CD1c-positive myeloid dendritic cell (primary cell): ENCODE results near the gene MAD1L1.

Source experiments
- DNase-seq: peaks from one replicate; pipeline ENCODE4 v3.0.0-alpha.2; 2016; ENCODE audit errors: extremely low spot score

The MAD1L1 gene

DNA sequence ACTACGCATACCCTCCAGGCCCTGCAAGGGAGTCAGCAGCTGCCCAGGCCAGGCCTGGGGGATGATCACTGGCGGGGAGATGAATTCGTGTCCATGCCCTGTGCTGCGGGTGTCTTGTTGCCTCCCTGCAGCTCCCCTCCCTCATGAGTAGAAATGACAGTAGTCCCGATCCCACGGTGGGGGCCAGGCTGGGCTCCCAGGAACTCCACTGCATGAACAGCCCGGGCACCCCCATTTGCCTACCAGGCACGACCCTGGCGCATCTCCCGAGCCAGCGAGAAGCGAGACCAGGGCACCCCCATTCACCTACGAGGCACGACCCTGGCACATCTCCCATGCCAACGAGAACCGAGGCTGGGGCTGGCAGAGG is 316.2 kb downstream of the MAD1L1 start:
- no peak for DNase-seq

DNA sequence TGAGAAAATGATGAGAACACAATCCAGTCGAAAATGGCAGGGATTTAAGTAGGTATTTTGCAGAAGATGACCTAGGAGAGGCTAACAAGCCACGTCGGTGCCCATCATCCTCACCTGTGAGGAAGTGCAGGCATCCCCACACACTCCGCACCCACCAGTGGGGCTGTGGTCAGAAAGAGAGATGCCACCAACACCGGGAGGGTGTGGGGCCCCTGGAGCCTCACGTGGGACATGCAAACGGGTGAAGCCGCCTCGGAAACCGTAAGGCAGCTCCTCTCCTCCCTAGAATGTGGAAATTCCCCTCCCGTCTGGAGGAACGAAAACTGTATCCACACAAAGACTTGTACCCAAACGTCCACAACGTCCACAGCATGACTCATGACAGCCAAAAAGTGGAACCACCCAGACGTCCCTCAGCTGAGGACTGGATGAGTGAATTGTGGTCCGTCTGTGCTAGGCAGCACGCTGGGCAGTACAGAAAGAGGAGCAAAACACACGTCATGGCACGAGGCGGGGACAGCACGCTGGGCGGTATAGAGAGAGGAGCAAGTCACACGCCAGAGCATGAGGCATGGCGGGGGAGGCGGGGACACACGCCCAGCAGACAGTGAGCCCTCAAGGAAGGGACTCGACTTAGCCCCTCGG is 316.7 kb downstream of the MAD1L1 start:
- peak; percentile 94 for DNase-seq

- no peak for DNase-seq
Observed at GRCh38 chr7:1915326-1915725, 317.4 kb downstream of the MAD1L1 start.

DNA sequence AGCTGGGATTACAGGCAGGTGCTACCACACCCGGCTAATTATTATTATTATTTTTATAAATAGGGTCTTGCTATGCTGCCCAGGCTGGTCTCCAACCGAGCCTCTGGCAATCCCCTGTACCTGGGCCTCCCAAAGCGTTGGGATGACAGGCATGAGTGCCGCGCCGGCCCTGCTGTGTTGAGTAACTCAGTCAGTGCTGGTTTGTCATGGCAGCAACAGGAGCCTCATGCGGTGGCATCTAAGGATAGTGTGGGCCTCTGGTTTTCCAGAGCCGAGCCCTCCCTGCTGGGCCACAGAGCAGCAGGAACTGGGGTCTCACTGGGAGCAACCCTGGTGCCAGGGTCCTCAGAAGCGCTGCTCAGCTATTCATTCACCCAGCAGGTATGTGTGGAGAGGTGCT is 318.0 kb downstream of the MAD1L1 start:
- DNase-seq, result no peak

GRCh38 chr7:1914321-1914720 is 318.4 kb downstream of the MAD1L1 start:
- DNase-seq, result no peak

GRCh38 chr7:1913466-1914282 is 319.1 kb downstream of the MAD1L1 start:
- no peak for DNase-seq

DNA sequence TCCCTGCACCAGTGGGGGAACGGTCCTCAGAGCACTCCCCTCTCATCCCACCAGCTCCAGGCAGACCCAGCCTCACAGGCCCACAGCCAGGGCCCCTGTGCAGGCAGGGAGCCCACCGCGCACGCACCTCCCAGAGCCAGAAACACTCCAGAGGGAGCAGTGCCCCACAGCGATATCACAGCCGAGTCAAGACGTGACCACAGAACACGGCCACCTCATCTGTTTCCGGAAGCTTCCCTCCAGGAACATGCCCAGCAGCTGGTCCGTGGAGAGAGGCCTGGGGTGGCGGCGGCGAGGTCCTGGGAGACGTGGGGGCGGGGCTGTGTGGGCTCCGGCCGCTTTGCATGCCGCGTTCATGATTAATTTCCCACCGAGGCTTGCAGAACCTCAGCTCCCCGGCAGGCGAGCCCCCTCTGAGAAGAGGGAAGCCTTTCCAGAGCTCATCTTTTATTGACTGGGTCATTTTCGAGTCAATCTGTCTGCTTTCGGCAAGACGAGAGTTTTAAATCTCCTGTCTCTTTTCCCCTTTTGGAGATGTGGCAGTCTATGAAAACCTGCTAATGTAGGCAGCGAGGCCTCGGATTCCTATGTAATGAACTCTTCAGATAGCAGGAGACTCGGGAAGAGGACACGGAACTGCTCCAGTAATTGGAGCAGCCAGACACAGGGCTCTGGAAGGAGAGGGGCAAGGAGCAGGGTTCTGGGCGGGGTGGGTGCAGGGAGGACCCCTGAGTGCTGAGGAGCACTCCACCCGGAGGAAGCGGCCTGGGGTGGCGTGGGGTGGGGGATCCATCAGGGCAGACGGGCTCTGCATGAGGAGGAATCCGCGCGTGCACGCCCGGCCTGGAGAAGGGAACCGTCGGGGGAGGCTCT is 319.9 kb downstream of the MAD1L1 start:
- peak; percentile 57 for DNase-seq

GRCh38 chr7:1911571-1911970 is 321.2 kb downstream of the MAD1L1 start:
- DNase-seq, result no peak

DNA sequence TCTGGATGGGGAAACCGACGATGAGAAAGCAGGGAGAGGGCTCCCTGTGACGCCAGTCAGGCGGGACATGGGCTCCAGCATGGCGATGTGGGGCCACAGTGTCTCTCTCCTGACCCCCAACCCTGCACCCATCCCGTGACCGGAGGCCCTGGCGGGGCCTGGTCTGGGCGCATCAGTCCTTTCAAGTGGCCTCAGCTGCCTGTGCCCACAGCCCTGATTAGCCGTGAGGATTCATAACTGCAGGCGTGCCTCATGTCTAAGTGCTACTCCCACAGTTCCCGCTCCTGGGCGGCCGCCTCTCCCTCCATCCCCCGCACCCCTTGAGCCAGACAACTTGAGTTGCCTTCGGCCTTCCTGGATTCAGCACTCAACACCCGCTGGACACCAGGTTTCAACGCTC is 321.9 kb downstream of the MAD1L1 start:
- DNase-seq, result no peak

DNA sequence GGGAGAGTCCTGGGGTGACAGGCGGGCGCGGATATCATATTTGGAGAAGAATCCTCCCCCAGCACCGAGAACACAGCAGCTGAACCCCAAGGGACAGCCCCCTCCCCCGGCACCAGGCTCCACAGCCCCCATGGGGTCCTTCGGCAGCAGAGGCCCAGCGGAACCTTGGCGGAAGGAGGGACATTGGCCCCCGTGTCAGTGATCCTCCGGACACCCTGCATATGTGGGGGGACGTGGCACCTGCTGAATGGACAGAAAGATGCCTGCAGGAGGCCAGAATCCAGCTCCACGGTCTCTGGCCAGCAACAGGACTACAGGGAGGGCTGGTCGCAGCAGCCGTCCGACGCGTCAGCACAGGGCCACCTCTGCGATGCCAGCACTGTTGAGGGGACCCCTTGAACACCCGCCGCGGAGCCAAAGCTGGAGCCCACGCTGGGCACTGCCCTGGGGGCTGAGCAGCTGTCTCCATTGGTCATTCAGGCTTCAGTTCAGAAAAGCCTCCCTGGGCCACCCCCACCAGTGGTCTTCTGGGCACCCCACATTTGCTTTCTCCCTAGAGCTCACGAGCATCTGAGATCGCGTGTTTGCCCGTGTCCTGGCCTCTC is 322.6 kb downstream of the MAD1L1 start:
- no peak for DNase-seq

- no peak for DNase-seq
Observed at GRCh38 chr7:1909476-1909875, 323.3 kb downstream of the MAD1L1 start.

DNA sequence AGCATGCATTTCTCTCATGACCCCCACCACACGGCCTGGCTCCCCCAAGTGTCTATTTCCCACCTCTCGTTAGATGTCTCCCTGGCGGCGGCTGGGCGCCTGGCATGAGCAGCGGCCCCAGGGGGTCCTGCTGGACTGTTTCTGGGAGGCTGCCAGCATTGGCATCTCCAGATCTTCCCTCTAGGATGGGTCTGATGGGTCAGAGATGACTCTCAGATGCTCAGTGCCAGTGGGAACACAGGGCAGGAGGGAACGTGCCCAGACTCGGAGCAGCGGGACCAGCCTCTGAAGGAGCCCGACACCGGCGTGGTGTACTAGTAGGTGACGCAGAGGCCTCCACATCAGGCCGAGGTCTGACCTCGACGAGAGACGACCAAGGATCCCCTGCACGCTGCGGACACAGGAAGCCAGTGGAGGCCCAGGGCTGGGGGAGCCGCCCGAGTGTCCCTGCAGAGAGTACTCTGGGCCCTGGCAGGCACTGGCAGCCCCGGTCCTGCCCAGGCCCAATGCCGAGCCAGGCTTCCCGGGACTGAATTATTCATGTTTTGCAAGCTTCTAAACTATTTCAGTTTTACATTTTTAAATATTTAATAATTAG is 323.8 kb downstream of the MAD1L1 start:
- no peak for DNase-seq

DNA sequence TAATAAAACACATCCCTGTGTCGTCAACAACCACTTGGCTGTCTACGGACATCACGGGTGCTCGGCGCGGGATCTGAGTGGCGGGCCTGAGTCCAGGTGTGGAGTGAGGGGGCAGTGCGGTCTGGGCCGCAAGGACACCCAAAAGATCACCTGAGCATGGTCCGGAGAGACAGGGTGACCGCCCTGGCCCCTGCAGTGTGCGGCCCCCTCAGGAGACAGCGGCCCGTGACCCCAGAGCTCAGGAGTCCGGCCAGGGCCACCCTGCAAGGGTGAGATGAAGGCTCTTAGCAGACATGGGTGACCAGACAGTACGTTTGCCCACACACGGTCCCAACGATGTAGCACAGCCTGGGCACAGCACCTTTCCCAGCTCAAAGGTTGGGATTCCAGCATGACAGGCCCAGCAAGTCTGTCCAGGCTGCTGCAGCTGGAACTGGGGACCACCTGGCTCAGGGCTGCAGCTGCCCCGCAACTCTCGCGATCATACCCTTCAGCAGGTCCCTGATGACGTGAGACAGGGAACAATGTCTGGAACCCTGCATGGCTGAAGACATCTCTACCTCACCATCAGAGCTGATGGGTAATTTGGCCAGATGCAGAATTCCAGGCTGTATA is 324.9 kb downstream of the MAD1L1 start:
- no peak for DNase-seq

DNA sequence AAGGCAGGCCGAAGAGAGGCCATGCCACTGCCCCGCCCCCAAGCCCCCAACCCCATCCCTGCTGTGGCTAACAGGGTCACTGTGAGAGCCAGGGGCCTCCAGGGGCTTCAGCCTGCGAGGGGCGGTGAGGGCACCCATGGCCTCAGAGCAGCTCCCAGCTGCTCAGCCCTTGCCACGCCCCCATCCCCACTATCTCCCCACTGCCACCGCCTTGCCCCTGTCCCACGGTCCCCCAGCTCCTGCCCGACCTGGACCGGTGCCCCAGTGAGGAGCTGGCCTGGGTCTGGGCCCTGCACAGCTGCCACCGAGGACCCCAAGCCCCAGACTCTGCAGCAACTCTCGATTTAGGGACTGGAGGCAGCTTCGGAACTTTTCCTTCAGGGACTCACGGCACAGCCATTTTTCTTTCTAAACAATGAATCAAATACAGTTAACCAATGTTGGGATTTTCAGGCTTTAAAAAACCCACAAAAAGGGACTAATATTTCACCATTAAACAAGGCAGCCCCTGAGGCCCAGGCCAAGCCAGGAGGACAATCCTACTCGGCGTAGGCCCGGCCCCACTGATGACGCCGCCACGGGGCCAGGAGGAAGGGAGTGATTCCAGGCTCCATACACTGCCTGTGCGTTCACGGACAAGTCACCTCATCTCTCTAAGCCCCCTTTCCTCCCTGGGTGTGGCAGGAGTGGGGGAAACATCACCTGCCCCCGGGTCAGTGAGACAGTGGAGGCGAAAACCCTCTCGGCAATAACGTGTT is 325.6 kb downstream of the MAD1L1 start:
- DNase-seq, result no peak

GRCh38 chr7:1906087-1906830 is 326.5 kb downstream of the MAD1L1 start:
- no peak for DNase-seq

GRCh38 chr7:1902231-1902855 is 330.4 kb downstream of the MAD1L1 start:
- DNase-seq, result no peak

GRCh38 chr7:1901431-1902210 is 331.1 kb downstream of the MAD1L1 start:
- DNase-seq, result no peak

DNA sequence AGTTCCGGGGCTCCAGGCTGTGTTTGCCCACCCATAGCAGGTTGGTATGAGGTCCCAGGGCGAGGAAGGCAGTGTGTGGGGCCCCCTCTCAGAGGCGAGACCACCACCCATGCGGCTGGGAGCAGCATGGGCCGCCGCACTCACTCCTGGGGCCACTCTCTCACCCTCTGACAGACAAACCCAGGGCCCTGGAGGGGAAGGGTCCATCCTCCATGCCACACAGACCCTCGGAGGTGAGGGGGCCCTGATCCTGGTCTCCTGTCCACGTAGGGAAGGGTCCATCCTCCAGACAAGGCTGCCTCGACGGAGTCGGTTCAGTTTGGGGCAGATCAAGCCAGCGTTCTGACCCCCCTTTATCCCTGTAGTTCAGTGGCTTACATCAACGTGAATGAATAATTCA is 331.9 kb downstream of the MAD1L1 start:
- no peak for DNase-seq
